HCT116 (cell line): Measurements from ENCODE around the gene KCNQ1OT1. TPM values are rescaled to one million over a fixed set of nuclear protein-coding genes. Genes with fewer than 3 reads are reported as not detected.

Experiments
- ATAC-seq: fragments of 200-7000 bp; cut with Tn5 transposase; 2 replicates; pipeline ENCODE4 v1.9.1; 2020; ENCODE audit warnings: mild to moderate bottlenecking, moderate library complexity
- BruUV-seq: library from RNA; stranded (reverse); fragments of 400-500 nt; replicated peaks from 2 replicates; lab custom pipeline; 2021; lab: Mats Ljungman, UMichigan
- CTCF ChIA-PET: fragments of 300-600 bp; sonication (Branson Sonifier 250); formaldehyde crosslinking; loops from one replicate; lab custom pipeline; 2021; ENCODE audit warnings: antibody characterized with exemption; lab: Charles Lee
- POLR2A ChIA-PET: fragments of 300-600, 350-600 bp; sonication (Branson Sonifier 250); formaldehyde crosslinking; loops from one replicate; lab custom pipeline; 2021; ENCODE audit warnings: antibody characterized with exemption; lab: Charles Lee
- RAD21 ChIA-PET, 2 experiments: fragments of 300-600 bp; sonication (Branson Sonifier 250); formaldehyde crosslinking; loops; one replicate each; lab custom pipeline; 2023; ENCODE audit warnings: low total read pairs in 2 of 2; ENCODE audit not compliant: uncharacterized antibody in 2 of 2, unreplicated experiment in 2 of 2, low non-redundant PET in 1 of 2; lab: Charles Lee
- DNase-seq: peaks from one replicate; pipeline ENCODE4 v3.0.0-alpha.2; 2010; ENCODE audit warnings: low read depth, low spot score
- H2AFZ ChIP-seq: fragments of 200-600 bp; shearing (Covaris generic), sonication (generic); 2 replicates; pipeline ENCODE4 v1.6.1; 2017; ENCODE audit warnings: low read depth, mixed run types, mixed read lengths, antibody characterized with exemption, low read length; ENCODE audit not compliant: poor library complexity, severe bottlenecking
- H3K27ac ChIP-seq: 2 replicates; pipeline ENCODE4 v1.5.1; 2012; ENCODE audit warnings: low read depth, low read length
- H3K27me3 ChIP-seq: fragments of 200-600 bp; sonication (generic); 2 replicates; pipeline ENCODE4 v1.6.1; 2016; ENCODE audit warnings: mixed run types, low read length, mixed read lengths; ENCODE audit not compliant: insufficient read depth
- H3K36me3 ChIP-seq, 2 experiments: fragments of 200-500 bp in 1 of 2; fragments of 200-600 bp in 1 of 2; sonication (Bioruptor generic) in 1 of 2; sonication (generic) in 1 of 2; 2 replicates each; pipeline versions ENCODE4 v1.5.1 to v1.6.1; 2014 to 2016; ENCODE audit warnings: low read length in 2 of 2, inconsistent platforms in 1 of 2, mixed read lengths in 1 of 2, mixed run types in 1 of 2; ENCODE audit not compliant: insufficient read depth in 2 of 2, control insufficient read depth in 1 of 2
- H3K4me1 ChIP-seq, 2 experiments: fragments of 200-600 bp in 1 of 2; sonication (generic) in 1 of 2; 2 replicates each; pipeline versions ENCODE4 v1.5.1 to v1.6.1; 2012 to 2017; ENCODE audit warnings: low read length in 2 of 2, inconsistent platforms in 1 of 2, mild to moderate bottlenecking in 1 of 2, mixed read lengths in 1 of 2, mixed run types in 1 of 2, moderate library complexity in 1 of 2; ENCODE audit not compliant: insufficient read depth in 2 of 2, control insufficient read depth in 1 of 2
- H3K4me2 ChIP-seq: fragments of 200-600 bp; sonication (generic); 2 replicates; pipeline ENCODE4 v1.6.1; 2017; ENCODE audit warnings: mixed run types, low read length, mixed read lengths
- H3K4me3 ChIP-seq, 2 experiments: fragments of 200-600 bp in 1 of 2; sonication (generic) in 1 of 2; replicated peaks in 1 of 2; 2 replicates each; pipeline ENCODE4 v1.5.1; 2011 to 2016; ENCODE audit warnings: low read length in 2 of 2, control low read depth in 1 of 2, low read depth in 1 of 2, mild to moderate bottlenecking in 1 of 2, mixed read lengths in 1 of 2, mixed run types in 1 of 2
- H3K79me2 ChIP-seq: fragments of 200-600 bp; sonication (generic); 2 replicates; pipeline ENCODE4 v1.6.1; 2017; ENCODE audit warnings: mild to moderate bottlenecking, mixed run types, low read length, moderate library complexity, mixed read lengths; ENCODE audit not compliant: insufficient read depth
- H3K9ac ChIP-seq: fragments of 200-600 bp; sonication (generic); 2 replicates; pipeline ENCODE4 v1.6.1; 2016; ENCODE audit warnings: low read length, mixed read lengths
- H3K9me2 ChIP-seq: fragments of 200-600 bp; sonication (generic), shearing (Covaris generic); 2 replicates; pipeline ENCODE4 v1.6.1; 2017; ENCODE audit warnings: mixed run types, mild to moderate bottlenecking, moderate library complexity; ENCODE audit not compliant: insufficient read depth
- H3K9me3 ChIP-seq, 2 experiments: fragments of 200-500 bp in 1 of 2; fragments of 200-600 bp in 1 of 2; sonication (Bioruptor generic) in 1 of 2; sonication (generic) in 1 of 2; 2 replicates each; pipeline ENCODE4 v1.6.1; 2014 to 2017; ENCODE audit warnings: low read length in 2 of 2, mixed read lengths in 2 of 2, inconsistent platforms in 1 of 2, low read depth in 1 of 2, mild to moderate bottlenecking in 1 of 2, mixed run types in 1 of 2, moderate library complexity in 1 of 2; ENCODE audit not compliant: control insufficient read depth in 1 of 2, insufficient read depth in 1 of 2
- H4K20me1 ChIP-seq: fragments of 200-600 bp; sonication (generic), shearing (Covaris generic); 2 replicates; pipeline ENCODE4 v1.6.1; 2017; ENCODE audit warnings: mixed run types, mild to moderate bottlenecking, moderate library complexity; ENCODE audit not compliant: insufficient read depth
- ATF3 ChIP-seq: IDR thresholded peaks from 2 replicates; pipeline ENCODE4 v1.6.1; 2012
- CEBPB ChIP-seq: IDR thresholded peaks from 2 replicates; pipeline ENCODE4 v1.6.1; 2012; ENCODE audit warnings: low read depth
- EGR1 ChIP-seq: IDR thresholded peaks from 2 replicates; pipeline ENCODE4 v1.6.1; 2012; ENCODE audit warnings: low read depth
- ELF1 ChIP-seq: IDR thresholded peaks from 2 replicates; pipeline ENCODE4 v1.6.1; 2012; ENCODE audit warnings: low read depth, borderline replicate concordance
- EZH2 ChIP-seq: fragments of 200-600 bp; sonication (generic); IDR thresholded peaks from 2 replicates; pipeline ENCODE4 v1.6.1; 2017; ENCODE audit warnings: antibody characterized with exemption, mixed run types
- EZH2phosphoT487 ChIP-seq: fragments of 200-600 bp; IDR thresholded peaks from 2 replicates; pipeline ENCODE4 v1.6.1; 2018; ENCODE audit warnings: antibody characterized with exemption, borderline replicate concordance
- POLR2A ChIP-seq: IDR thresholded peaks from 2 replicates; pipeline ENCODE4 v1.7.0; 2011; ENCODE audit warnings: borderline replicate concordance; ENCODE audit not compliant: insufficient read depth, insufficient read length; ENCODE audit errors: extremely low read depth
- RAD21 ChIP-seq: IDR thresholded peaks from 2 replicates; pipeline ENCODE4 v1.6.1; 2012; ENCODE audit warnings: low read depth, mild to moderate bottlenecking
- REST ChIP-seq: IDR thresholded peaks from 2 replicates; pipeline ENCODE4 v1.6.1; 2012; ENCODE audit warnings: low read depth
- SIN3A ChIP-seq: IDR thresholded peaks from 2 replicates; pipeline ENCODE4 v1.6.1; 2012; ENCODE audit warnings: low read depth
- SRF ChIP-seq: IDR thresholded peaks from 2 replicates; pipeline ENCODE4 v1.6.1; 2012; ENCODE audit warnings: low read depth
- YY1 ChIP-seq: IDR thresholded peaks from 2 replicates; pipeline ENCODE4 v1.6.1; 2011; ENCODE audit warnings: low read length, low read depth, moderate library complexity, mild to moderate bottlenecking; ENCODE audit not compliant: insufficient replicate concordance; ENCODE audit errors: extremely low read depth
- ZFX ChIP-seq: fragments of 450-650 bp; IDR thresholded peaks from 2 replicates; pipeline ENCODE4 v1.6.1; 2017
- intact Hi-C: fragments of 100-400 bp; cut with micrococcal nuclease; formaldehyde crosslinking; loops from 2 replicates; pipeline ENCODE4 v1.10.0; 2022
- total RNA-seq: library from RNA; stranded (reverse); gene quantifications from one replicate; pipeline ENCODE4 v1.2.1, GENCODE V29; 2021; ENCODE audit not compliant: unreplicated experiment

The KCNQ1OT1 gene
- total RNA-seq, 1 experiment from 2014 or later, result 1.1 TPM

GRCh38 chr11:2558397-2558796 is 141.4 kb downstream of the KCNQ1OT1 start:
- no peak overlapping the region for H2AFZ ChIP-seq
- DNase-seq, result no peak
- ChIA-PET POLR2A (no interaction called here), RAD21 (no interaction called here), CTCF (no interaction called here)
- H3K27ac ChIP-seq, result no peak overlapping the region
- no peaks in the 10 kb centered on the region for H4K20me1 ChIP-seq
- BruUV-seq, result no TSS peak
- H3K36me3 ChIP-seq, result no peaks in the 10 kb centered on the region
- no peaks in the 10 kb centered on the region for H3K79me2 ChIP-seq
- H3K9me2 ChIP-seq, result no peaks in the 10 kb centered on the region
- ATAC-seq, result no peak
- H3K4me3 ChIP-seq, result no peak overlapping the region
- H3K4me2 ChIP-seq, result no peak overlapping the region
- intact Hi-C loops, result no loop called here
- no peaks in the 10 kb centered on the region for H3K27me3 ChIP-seq
- TF ChIP-seq REST, result no peak
- no peak for TF ChIP-seq ELF1
- no peak for TF ChIP-seq YY1
- no peak for TF ChIP-seq POLR2A
- no peak for TF ChIP-seq EZH2
- TF ChIP-seq SRF, result no peak
- TF ChIP-seq ZFX, result no peak
- TF ChIP-seq SIN3A, result no peak
- TF ChIP-seq EZH2phosphoT487, result no peak
- TF ChIP-seq CEBPB, result no peak
- no peak for TF ChIP-seq ATF3
- no peak for TF ChIP-seq RAD21
- no peak for TF ChIP-seq EGR1
- H3K9me3 ChIP-seq, result no peaks in the 10 kb centered on the region
- H3K4me1 ChIP-seq, result no peaks in the 10 kb centered on the region
- no peak overlapping the region for H3K9ac ChIP-seq

Other genes starting within 250 kb of the KCNQ1OT1 start
- 24.0 TPM for gene CDKN1C, start 185.8 kb upstream of the KCNQ1OT1 start, total RNA-seq
- gene PHLDA2, start 229.4 kb upstream of the KCNQ1OT1 start, total RNA-seq, result 309 TPM